H1 (cell line): ENCODE data around the gene NUTM2E. TPM values are rescaled to one million over a fixed set of nuclear protein-coding genes. Genes with fewer than 3 reads are reported as not detected.
"Not testable (repeated sequence)": the region's sequence is repeated elsewhere in the genome, so short reads cannot be mapped to it uniquely, and the experiment has no call there.

Experiments used
- CTCF ChIA-PET: fragments of 300-600 bp; sonication (Branson Sonifier 250); formaldehyde crosslinking; loops from one replicate; lab custom pipeline; 2021; ENCODE audit not compliant: partially characterized antibody; lab: Charles Lee
- POLR2A ChIA-PET: fragments of 300-600 bp; sonication (Branson Sonifier 250); formaldehyde crosslinking; loops from one replicate; lab custom pipeline; 2021; ENCODE audit warnings: inconsistent platforms; ENCODE audit not compliant: partially characterized antibody; lab: Charles Lee
- DNase-seq, 2 experiments: peaks; one replicate each; pipeline versions ENCODE4 v3.0.0 to v3.0.0-alpha.2; 2010 to 2022; ENCODE audit warnings: low spot score in 2 of 2, low read depth in 1 of 2, mixed read lengths in 1 of 2
- FAIRE-seq: peaks from 2 replicates; lab custom pipeline; 2011; peaks lifted over from hg19 to GRCh38; lab: Jason Lieb, UNC
- H2AFZ ChIP-seq: 2 replicates; pipeline ENCODE4 v1.8.1; 2012; ENCODE audit warnings: low read length, inconsistent platforms
- H2AK5ac ChIP-seq: 2 replicates; pipeline ENCODE4 v1.6.1; 2013; ENCODE audit warnings: low read depth, low read length
- H2BK120ac ChIP-seq: replicated peaks from 2 replicates; pipeline ENCODE3; 2013; ENCODE audit warnings: low read depth, low read length, inconsistent platforms
- H2BK12ac ChIP-seq: 2 replicates; pipeline ENCODE4 v1.6.1; 2013; ENCODE audit warnings: low read depth, low read length
- H2BK15ac ChIP-seq: 2 replicates; pipeline ENCODE4 v1.6.1; 2013; ENCODE audit warnings: low read length
- H2BK20ac ChIP-seq: 2 replicates; pipeline ENCODE4 v1.6.1; 2013; ENCODE audit warnings: low read length
- H2BK5ac ChIP-seq: 2 replicates; pipeline ENCODE4 v1.6.1; 2013; ENCODE audit warnings: low read depth, low read length
- H3K14ac ChIP-seq: 2 replicates; pipeline ENCODE4 v1.6.1; 2013; ENCODE audit warnings: inconsistent platforms; ENCODE audit not compliant: insufficient read length
- H3K18ac ChIP-seq: 2 replicates; pipeline ENCODE4 v1.6.1; 2013; ENCODE audit warnings: low read length; ENCODE audit errors: extremely low read depth
- H3K23ac ChIP-seq: 2 replicates; pipeline ENCODE4 v1.6.1; 2013; ENCODE audit warnings: inconsistent platforms; ENCODE audit not compliant: insufficient read length
- H3K23me2 ChIP-seq: 2 replicates; pipeline ENCODE4 v1.6.1; 2013; ENCODE audit warnings: low read depth, low read length
- H3K27ac ChIP-seq: 2 replicates; pipeline ENCODE4 v1.6.1; 2011; ENCODE audit warnings: low read depth, low read length, inconsistent platforms
- H3K27me3 ChIP-seq, 4 experiments: replicated peaks in 1 of 4; 1 replicate in 1 of 4; 2 replicates in 3 of 4; pipeline versions ENCODE4 v1.6.1 to v1.8.1; 2011 to 2013; ENCODE audit warnings: low read length in 3 of 4, mild to moderate bottlenecking in 3 of 4, inconsistent platforms in 2 of 4, mixed read lengths in 2 of 4, moderate library complexity in 1 of 4; ENCODE audit not compliant: control insufficient read depth in 3 of 4, insufficient read depth in 3 of 4; ENCODE audit errors: extremely low read depth in 1 of 4
- H3K36me3 ChIP-seq, 4 experiments: 2 replicates each; pipeline versions ENCODE4 v1.6.1 to v1.8.1; 2011 to 2013; ENCODE audit warnings: mild to moderate bottlenecking in 4 of 4, low read length in 3 of 4, moderate library complexity in 2 of 4, control low read depth in 1 of 4, inconsistent platforms in 1 of 4; ENCODE audit not compliant: insufficient read depth in 4 of 4, control insufficient read depth in 2 of 4
- H3K4ac ChIP-seq: replicated peaks from 2 replicates; pipeline ENCODE3; 2013; ENCODE audit warnings: low read length, low read depth, mixed read lengths, inconsistent platforms; ENCODE audit not compliant: insufficient read length
- H3K4me1 ChIP-seq, 4 experiments: replicated peaks in 1 of 4; 1 replicate in 1 of 4; 2 replicates in 3 of 4; pipeline versions ENCODE4 v1.6.1 to v1.8.1; 2011 to 2013; ENCODE audit warnings: low read length in 3 of 4, inconsistent platforms in 2 of 4, mixed read lengths in 1 of 4; ENCODE audit not compliant: insufficient read depth in 4 of 4, control insufficient read depth in 3 of 4
- H3K4me2 ChIP-seq, 2 experiments: 2 replicates each; pipeline versions ENCODE4 v1.6.1 to v1.8.1; 2011 to 2013; ENCODE audit warnings: low read depth in 2 of 2, low read length in 2 of 2, control low read depth in 1 of 2, inconsistent platforms in 1 of 2, mild to moderate bottlenecking in 1 of 2; ENCODE audit not compliant: insufficient read depth in 1 of 2
- H3K4me3 ChIP-seq, 4 experiments: fragments of 200-600, 300-600 bp in 1 of 4; sonication (generic), shearing (Covaris generic), sonication (Bioruptor Twin) in 1 of 4; 2 replicates each; pipeline versions ENCODE4 v1.5.1 to v1.8.1; 2011 to 2016; ENCODE audit warnings: low read length in 4 of 4, low read depth in 3 of 4, control low read depth in 2 of 4, inconsistent platforms in 2 of 4, mild to moderate bottlenecking in 2 of 4, mixed read lengths in 1 of 4, moderate library complexity in 1 of 4; ENCODE audit not compliant: insufficient read depth in 2 of 4; ENCODE audit errors: extremely low read depth in 1 of 4
- H3K56ac ChIP-seq: replicated peaks from 2 replicates; pipeline ENCODE3; 2013; ENCODE audit warnings: low read depth, mild to moderate bottlenecking, mixed read lengths, low read length, inconsistent platforms; ENCODE audit not compliant: insufficient read length
- H3K79me1 ChIP-seq: 2 replicates; pipeline ENCODE4 v1.6.1; 2013; ENCODE audit warnings: low read depth, low read length, control low read depth
- H3K79me2 ChIP-seq, 2 experiments: 2 replicates each; pipeline versions ENCODE4 v1.6.1 to v1.8.1; 2012 to 2013; ENCODE audit warnings: low read length in 2 of 2, mild to moderate bottlenecking in 2 of 2, inconsistent platforms in 1 of 2; ENCODE audit not compliant: insufficient read depth in 2 of 2, control insufficient read depth in 1 of 2
- H3K9ac ChIP-seq, 4 experiments: replicated peaks in 1 of 4; 1 replicate in 1 of 4; 2 replicates in 3 of 4; pipeline versions ENCODE4 v1.6.1 to v1.8.1; 2011 to 2013; ENCODE audit warnings: low read depth in 3 of 4, low read length in 3 of 4, control low read depth in 2 of 4, mild to moderate bottlenecking in 2 of 4, moderate library complexity in 2 of 4, inconsistent platforms in 1 of 4; ENCODE audit errors: extremely low read depth in 1 of 4
- H3K9me3 ChIP-seq, 2 experiments: 2 replicates each; pipeline versions ENCODE4 v1.6.1 to v1.8.1; 2012 to 2013; ENCODE audit warnings: mild to moderate bottlenecking in 2 of 2, moderate library complexity in 2 of 2, control low read depth in 1 of 2, inconsistent platforms in 1 of 2, low read depth in 1 of 2, low read length in 1 of 2, mixed read lengths in 1 of 2; ENCODE audit not compliant: insufficient read depth in 2 of 2
- H4K20me1 ChIP-seq, 2 experiments: replicated peaks in 1 of 2; 2 replicates each; pipeline versions ENCODE3 to v1.8.1; 2011 to 2013; ENCODE audit warnings: inconsistent platforms in 2 of 2, low read length in 2 of 2, mild to moderate bottlenecking in 1 of 2; ENCODE audit not compliant: insufficient read depth in 2 of 2, control insufficient read depth in 1 of 2
- H4K5ac ChIP-seq: 2 replicates; pipeline ENCODE4 v1.6.1; 2013; ENCODE audit warnings: low read length, low read depth, mixed read lengths, inconsistent platforms; ENCODE audit not compliant: insufficient read length
- H4K8ac ChIP-seq: 2 replicates; pipeline ENCODE4 v1.8.0; 2013; ENCODE audit warnings: mild to moderate bottlenecking, moderate library complexity, low read length, inconsistent platforms; ENCODE audit not compliant: insufficient read depth; ENCODE audit errors: extremely low read depth
- H4K91ac ChIP-seq: replicated peaks from 2 replicates; pipeline ENCODE3; 2013; ENCODE audit warnings: low read length, mixed read lengths, inconsistent platforms; ENCODE audit not compliant: insufficient read length
- WGBS, 2 experiments: shearing (Covaris generic) in 1 of 2; methylation state at CpG; one replicate each; pipeline versions ENCODE4 v1.1.6 to v1.1.7; 2013 to 2015; ENCODE audit warnings: low lambda C conversion rate in 2 of 2, mixed read lengths in 2 of 2, inconsistent platforms in 1 of 2, low coverage in 1 of 2, missing lambda C conversion rate in 1 of 2; ENCODE audit not compliant: insufficient replicate concordance in 2 of 2, insufficient coverage in 1 of 2, insufficient read length in 1 of 2; ENCODE audit errors: extremely low coverage in 1 of 2, missing lambda C conversion rate in 1 of 2; 5-methylcytosine and 5-hydroxymethylcytosine counted together
- polyA plus RNA-seq, 7 experiments: library from polyadenylated mRNA; depleted of rRNA in 3 of 7; stranded (reverse) in 5 of 7; unstranded in 2 of 7; fragments of >200 nt in 5 of 7; fragments of 200-250 nt in 2 of 7; gene quantifications; 1 replicate in 5 of 7; 2 replicates in 1 of 7; 4 replicates in 1 of 7; pipeline versions ENCODE4 v1.2.1 to v1.2.3, GENCODE V29; 2011 to 2013; ENCODE audit warnings: missing spikeins in 2 of 7, mixed read lengths in 2 of 7
- total RNA-seq: library from RNA; stranded (reverse); fragmentation: NEBNext Ultra II Directional; extraction: Animal tissue kit (Norgen Biotek cat#: 25700); gene quantifications from 2 replicates; pipeline ENCODE4 v1.2.1, GENCODE V29; 2021

Gene NUTM2E
- total and polyA plus RNA-seq, 2 of the 8 experiments (the other 6 are each of a cell fraction or from before 2014, with no cell fraction given): 0.02 to 0.28 TPM

DNA sequence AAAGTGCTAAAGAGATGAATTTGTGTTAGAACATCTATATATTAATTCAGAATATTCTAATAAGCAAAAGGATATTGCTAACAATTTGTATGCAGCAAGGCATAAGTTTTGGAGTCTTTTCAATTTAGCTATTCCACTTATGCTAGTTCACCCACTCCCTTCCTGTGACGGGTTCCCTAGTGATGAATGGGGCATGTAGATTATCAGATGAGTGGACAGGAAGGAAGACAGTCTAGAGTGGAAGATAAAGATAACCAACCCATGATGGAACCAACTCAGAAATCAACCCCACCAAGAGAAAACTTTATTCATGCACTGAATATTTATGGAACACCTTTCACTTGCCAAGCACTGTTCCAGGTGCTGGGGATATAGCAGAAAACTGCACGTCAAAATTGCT lies 46.5 kb upstream of the NUTM2E start:
- FAIRE-seq, H3K23me2 ChIP-seq, POLR2A ChIA-PET, H3K4me3 ChIP-seq, H2BK120ac ChIP-seq, H3K4ac ChIP-seq, H2BK12ac ChIP-seq, H3K9ac ChIP-seq, H2BK15ac ChIP-seq, H3K27ac ChIP-seq, H2BK20ac ChIP-seq, H2BK5ac ChIP-seq, H4K91ac ChIP-seq, H3K4me1 ChIP-seq, DNase-seq, CTCF ChIA-PET, H3K18ac ChIP-seq, H3K79me1 ChIP-seq, H2AK5ac ChIP-seq, H3K56ac ChIP-seq, H3K27me3 ChIP-seq, H3K9me3 ChIP-seq, H3K14ac ChIP-seq, H3K4me2 ChIP-seq, H3K36me3 ChIP-seq, H4K20me1 ChIP-seq, H3K79me2 ChIP-seq, H4K5ac ChIP-seq, H2AFZ ChIP-seq, H4K8ac ChIP-seq, H3K23ac ChIP-seq: not testable (repeated sequence)
- WGBS, 2 experiments: no CpG with 5 or more reads among the region's 2 CpGs

GRCh38 chr10:79781584-79781983 lies 45.0 kb upstream of the NUTM2E start:
- H3K79me2 ChIP-seq, H3K4me1 ChIP-seq, H3K27ac ChIP-seq, H4K5ac ChIP-seq, H2AFZ ChIP-seq, H2BK5ac ChIP-seq, H3K9me3 ChIP-seq, H3K36me3 ChIP-seq, H2BK12ac ChIP-seq, H2AK5ac ChIP-seq, H3K23me2 ChIP-seq, H3K27me3 ChIP-seq, DNase-seq, H3K14ac ChIP-seq, H2BK120ac ChIP-seq, H2BK20ac ChIP-seq, H3K18ac ChIP-seq, FAIRE-seq, H3K4me2 ChIP-seq, H3K9ac ChIP-seq, H4K20me1 ChIP-seq, H3K79me1 ChIP-seq, H3K23ac ChIP-seq, H4K91ac ChIP-seq, H4K8ac ChIP-seq, H3K4ac ChIP-seq, POLR2A ChIA-PET, H3K56ac ChIP-seq, H3K4me3 ChIP-seq, CTCF ChIA-PET, H2BK15ac ChIP-seq: not testable (repeated sequence)
- WGBS, 2 experiments: 100% methylated on average over 3 of the region's 3 CpGs; no CpG with 5 or more reads in 1 of the 2 experiments
